Pulmonary artery endothelial cell (primary cell): ENCODE data around the gene PLK2. TPM values are rescaled to one million over a fixed set of nuclear protein-coding genes. Genes with fewer than 3 reads are reported as not detected.

ENCODE experiments used
- DNase-seq: peaks from one replicate; pipeline ENCODE4 v3.0.0-alpha.2; 2011; ENCODE audit warnings: low read depth, low spot score
- total RNA-seq: library from RNA; depleted of rRNA; stranded (reverse); fragments of >200 nt; gene quantifications from 2 replicates; pipeline ENCODE4 v1.2.3, GENCODE V29; 2014

PLK2 gene
- total RNA-seq, 1 donor from 2014 or later, result 801 TPM

DNA sequence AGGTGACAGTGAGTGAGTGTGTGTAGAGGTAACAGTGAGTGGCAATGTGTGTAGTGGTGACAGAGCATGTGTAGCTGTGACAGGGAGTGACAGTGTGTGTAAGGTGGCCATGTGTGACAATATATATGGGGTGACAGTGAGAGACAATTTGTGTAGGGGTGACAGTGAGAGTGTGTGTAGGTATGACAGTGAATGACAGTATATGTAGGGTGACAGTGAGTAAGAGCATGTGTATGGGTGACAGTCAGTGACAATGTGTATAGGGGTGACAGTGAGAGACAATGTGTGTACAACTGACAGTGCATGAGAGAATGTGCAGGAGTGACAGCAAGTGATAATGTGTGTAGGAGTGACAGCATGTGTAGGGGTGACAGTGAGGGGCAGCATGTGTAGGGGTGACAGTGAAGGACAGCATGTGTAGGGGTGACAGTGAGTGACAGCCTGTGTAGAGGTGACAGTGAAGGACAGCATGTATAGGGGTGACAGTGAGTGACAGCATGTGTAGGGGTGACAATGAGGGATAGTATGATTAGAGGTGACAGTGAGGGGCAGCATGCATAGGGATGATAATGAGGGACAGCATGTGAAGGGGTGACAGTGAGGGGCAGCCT lies 21.3 kb upstream of the PLK2 start:
- no peak for DNase-seq

DNA sequence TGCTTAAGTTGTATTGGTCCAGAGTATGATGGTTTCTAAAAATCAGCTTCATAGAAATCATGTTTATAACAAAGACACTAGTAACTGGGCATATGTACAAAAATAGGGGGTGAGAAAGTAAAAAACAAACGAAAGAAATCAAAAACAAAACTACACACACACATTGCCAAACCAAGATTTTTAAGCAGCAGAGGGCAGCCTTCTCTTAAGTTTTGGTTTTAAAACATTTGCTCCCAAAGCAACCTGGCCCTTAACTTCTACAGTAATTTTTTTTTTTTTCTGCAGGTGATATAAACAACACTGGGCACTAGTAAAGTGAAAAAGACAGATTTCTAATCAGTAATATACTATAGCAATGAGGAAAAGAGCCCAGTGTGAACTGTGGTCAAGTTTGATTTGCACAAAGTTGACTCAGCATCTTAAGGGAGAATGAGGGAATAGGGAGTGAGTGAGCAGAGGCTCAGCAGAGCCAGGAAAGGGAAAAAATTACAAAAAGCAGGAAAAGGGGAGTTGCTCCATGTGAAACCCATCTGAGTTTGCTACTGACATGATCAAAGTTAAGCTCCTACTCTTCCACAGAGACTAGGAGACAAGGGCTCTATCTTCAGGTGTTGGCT lies 18.0 kb upstream of the PLK2 start:
- DNase-seq, result no peak

GRCh38 chr5:58475404-58475803 lies 15.5 kb upstream of the PLK2 start:
- no peak for DNase-seq

- DNase-seq, result no peak
These were observed 10.0 kb upstream of the PLK2 start for GRCh38 chr5:58469896-58470295.

GRCh38 chr5:58466939-58467338 lies 7.1 kb upstream of the PLK2 start:
- no peak for DNase-seq

- DNase-seq, result no peak
These were observed 2.8 kb upstream of the PLK2 start for GRCh38 chr5:58462623-58463230.

GRCh38 chr5:58462154-58462553 lies 2.3 kb upstream of the PLK2 start:
- no peak for DNase-seq

- DNase-seq, result peak; percentile 70
These were observed 923 bp upstream of the PLK2 start for GRCh38 chr5:58460732-58461286.

GRCh38 chr5:58459146-58460001 lies 512 bp downstream of the PLK2 start:
- DNase-seq, result no peak

DNA sequence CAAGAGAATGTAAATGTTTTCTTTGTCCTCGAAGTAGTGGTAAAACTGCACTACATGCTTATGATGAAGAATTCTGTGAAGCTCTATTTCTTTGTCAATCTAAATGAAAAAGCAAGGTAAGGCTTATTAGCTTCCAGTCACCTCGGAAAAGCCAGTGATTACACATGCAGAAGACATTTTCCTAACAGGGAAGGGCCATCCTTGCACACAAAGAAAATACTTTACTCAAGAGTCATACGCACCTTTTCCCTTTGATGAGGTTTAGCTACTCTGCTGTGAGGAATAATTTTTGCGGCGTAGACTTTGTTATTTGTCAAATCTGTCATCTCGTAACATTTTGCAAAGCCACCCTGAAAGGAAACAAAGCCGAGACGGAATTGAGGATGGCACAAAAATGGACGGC lies 1.1 kb downstream of the PLK2 start:
- DNase-seq, result no peak

GRCh38 chr5:58458141-58458742 lies 1.6 kb downstream of the PLK2 start:
- DNase-seq, result no peak

GRCh38 chr5:58457050-58457449 lies 2.8 kb downstream of the PLK2 start:
- DNase-seq, result no peak

GRCh38 chr5:58456486-58456885 lies 3.4 kb downstream of the PLK2 start:
- no peak for DNase-seq

- DNase-seq, result no peak
These were observed 3.9 kb downstream of the PLK2 start for GRCh38 chr5:58456026-58456425.

GRCh38 chr5:58455480-58455879 lies 4.4 kb downstream of the PLK2 start:
- DNase-seq, result no peak

DNA sequence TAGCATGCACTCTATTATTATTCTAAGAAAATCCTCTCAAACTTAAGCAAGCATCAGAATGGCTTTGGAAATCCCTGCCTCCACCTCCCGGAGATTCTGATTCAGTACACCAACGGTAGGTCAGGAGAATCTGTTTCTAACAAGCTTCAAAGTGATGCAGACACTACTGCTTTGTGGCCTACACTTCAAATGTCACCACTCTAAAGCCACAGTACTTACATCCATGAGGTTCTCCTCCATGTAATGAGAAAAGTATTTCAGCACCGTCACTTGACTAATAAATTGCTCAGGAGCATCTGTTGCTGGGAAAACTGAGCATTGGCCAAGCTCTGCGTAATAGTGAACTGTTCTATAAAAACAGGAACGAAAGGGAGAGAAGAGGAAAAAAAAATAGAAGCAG lies 4.8 kb downstream of the PLK2 start:
- no peak for DNase-seq

DNA sequence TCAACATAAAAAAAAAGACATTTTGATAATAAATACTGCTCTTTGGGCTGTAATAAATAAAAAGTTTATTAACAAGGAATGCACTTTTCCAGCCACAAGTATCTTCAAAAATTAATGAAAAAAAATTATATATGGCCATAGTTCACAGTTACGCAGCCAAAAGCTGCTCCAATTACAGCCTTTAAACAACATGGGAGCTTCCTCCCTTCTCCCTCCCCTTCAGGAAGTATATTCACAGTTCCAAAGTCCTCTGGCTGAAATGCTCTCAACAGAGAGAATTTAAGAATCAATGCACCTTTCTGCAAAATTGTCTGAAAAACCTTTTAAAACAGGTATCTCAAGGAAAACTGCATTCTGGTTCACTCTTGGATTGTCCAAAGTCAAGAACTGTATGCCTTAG lies 5.9 kb downstream of the PLK2 start:
- DNase-seq, result no peak

DNA sequence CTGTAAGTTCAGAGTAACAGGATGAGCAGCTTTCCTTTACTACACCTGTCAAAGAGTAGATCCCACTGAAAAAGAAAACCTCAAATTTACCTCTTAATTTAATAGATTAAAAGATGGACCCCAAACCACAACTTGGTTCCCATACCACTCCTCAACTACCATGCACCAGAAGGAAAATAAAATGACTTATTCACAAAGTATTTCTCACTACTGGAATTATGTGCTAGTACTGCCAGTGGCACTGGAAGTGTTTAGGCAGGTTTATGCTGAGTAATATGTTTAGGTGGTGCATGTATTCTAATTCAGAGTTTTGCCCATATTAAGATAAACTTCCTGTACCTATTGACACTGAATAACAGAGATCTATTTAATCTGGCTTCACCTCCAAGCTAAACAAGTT lies 6.6 kb downstream of the PLK2 start:
- DNase-seq, result no peak

DNA sequence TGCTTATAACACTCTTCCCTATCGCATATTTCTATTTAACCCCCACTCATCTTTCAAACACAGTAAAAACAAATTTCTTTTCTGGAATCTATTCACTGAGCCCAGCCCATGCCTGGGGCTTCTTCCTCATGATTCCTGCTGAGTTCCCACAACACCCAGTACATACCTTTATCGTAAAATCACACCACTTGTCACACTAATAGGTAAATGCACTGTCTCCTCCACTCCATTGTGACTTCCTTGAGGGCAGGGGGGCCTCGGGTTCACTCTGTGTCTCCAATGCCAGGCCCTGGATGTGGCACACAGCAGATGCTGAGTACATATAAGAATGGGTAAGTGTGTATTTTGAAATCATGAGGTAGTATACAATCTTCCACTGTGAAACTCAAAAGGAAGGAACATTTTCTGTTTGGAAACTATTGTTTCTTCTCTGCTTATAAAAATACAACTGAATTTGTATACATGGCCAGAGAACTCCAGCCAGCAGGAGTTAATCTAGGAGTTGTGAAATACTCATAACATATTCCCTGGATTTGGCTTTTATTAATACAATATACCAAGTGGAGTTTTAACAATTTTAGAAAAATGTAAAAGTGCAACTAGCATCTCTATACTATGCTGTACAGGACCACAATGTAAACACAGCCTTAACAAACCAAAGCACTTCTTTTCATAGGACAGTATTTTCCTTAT lies 7.2 kb downstream of the PLK2 start:
- no peak for DNase-seq

GRCh38 chr5:58451732-58452565 lies 7.9 kb downstream of the PLK2 start:
- no peak for DNase-seq
